HL-60 (cell line): ENCODE measurements around the gene AAMDC.

Experiments used
- CTCF ChIP-seq: IDR thresholded peaks from one replicate; pipeline ENCODE4 v1.5.1; 2011; ENCODE audit warnings: low read length, control low read depth, inconsistent platforms; ENCODE audit not compliant: insufficient read depth
- GABPA ChIP-seq: IDR thresholded peaks from 2 replicates; pipeline ENCODE4 v1.6.1; 2012; ENCODE audit warnings: low read depth
- POLR2AphosphoS5 ChIP-seq: IDR thresholded peaks from 2 replicates; pipeline ENCODE4 v1.6.1; 2012; ENCODE audit warnings: low read depth
- REST ChIP-seq: IDR thresholded peaks from 2 replicates; pipeline ENCODE4 v1.6.1; 2012; ENCODE audit warnings: low read depth; ENCODE audit not compliant: insufficient replicate concordance
- SPI1 ChIP-seq: IDR thresholded peaks from 2 replicates; pipeline ENCODE4 v1.6.1; 2012; ENCODE audit warnings: low read depth, mild to moderate bottlenecking, borderline replicate concordance

GRCh38 chr11:77883775-77884174 lies 62.8 kb downstream of the AAMDC start:
- TF ChIP-seq POLR2AphosphoS5 (no peak), CTCF (no peak), REST (no peak), SPI1 (no peak), GABPA (no peak)
